Hepatocyte (in vitro differentiated cells): Measurements from ENCODE around the gene TXNRD2. TPM values are rescaled to one million over a fixed set of nuclear protein-coding genes. Genes with fewer than 3 reads are reported as not detected.

Source experiments
- DNase-seq: peaks from one replicate; pipeline ENCODE4 v3.0.0-alpha.2; 2016; ENCODE audit warnings: low spot score
- H2AFZ ChIP-seq: fragments of 200-600 bp; sonication (generic); 2 replicates; pipeline ENCODE4 v1.6.0; 2016; ENCODE audit warnings: antibody characterized with exemption, mild to moderate bottlenecking
- H3K27ac ChIP-seq: fragments of 200-600 bp; sonication (generic); 2 replicates; pipeline ENCODE4 v1.5.1; 2016; ENCODE audit warnings: mild to moderate bottlenecking
- H3K27me3 ChIP-seq: fragments of 200-600 bp; sonication (generic); 2 replicates; pipeline ENCODE4 v1.6.1; 2016
- H3K36me3 ChIP-seq: fragments of 200-600 bp; sonication (generic); replicated peaks from 2 replicates; pipeline ENCODE4 v1.5.1; 2016; ENCODE audit warnings: low read depth; ENCODE audit not compliant: insufficient read depth
- H3K4me1 ChIP-seq: fragments of 200-600 bp; sonication (generic); 2 replicates; pipeline ENCODE4 v1.5.1; 2016; ENCODE audit warnings: mild to moderate bottlenecking, moderate library complexity; ENCODE audit not compliant: insufficient read depth
- H3K4me2 ChIP-seq: fragments of 200-600 bp; sonication (generic); 2 replicates; pipeline ENCODE4 v1.6.0; 2016
- H3K4me3 ChIP-seq: fragments of 200-600 bp; sonication (generic); 2 replicates; pipeline ENCODE4 v1.5.1; 2016; ENCODE audit warnings: mild to moderate bottlenecking
- H3K79me2 ChIP-seq: fragments of 200-600 bp; sonication (generic); 2 replicates; pipeline ENCODE4 v1.6.0; 2017; ENCODE audit warnings: mild to moderate bottlenecking
- H3K9me2 ChIP-seq: fragments of 200-600 bp; sonication (generic); replicated peaks from 2 replicates; pipeline ENCODE4 v1.6.0; 2017; ENCODE audit warnings: mild to moderate bottlenecking; ENCODE audit not compliant: insufficient read depth
- H3K9me3 ChIP-seq: fragments of 200-600 bp; sonication (generic); 2 replicates; pipeline ENCODE4 v1.5.1; 2016; ENCODE audit warnings: low read depth, mild to moderate bottlenecking
- H4K20me1 ChIP-seq: fragments of 200-600 bp; sonication (generic); 2 replicates; pipeline ENCODE4 v1.6.0; 2016; ENCODE audit warnings: mild to moderate bottlenecking; ENCODE audit not compliant: insufficient read depth, poor library complexity, severe bottlenecking
- CTCF ChIP-seq: fragments of 200-600 bp; sonication (generic); IDR thresholded peaks from 2 replicates; pipeline ENCODE4 v1.5.1; 2016; ENCODE audit warnings: antibody characterized with exemption, mild to moderate bottlenecking; ENCODE audit not compliant: poor library complexity
- EZH2 ChIP-seq: fragments of 200-600 bp; sonication (generic); IDR thresholded peaks from 2 replicates; pipeline ENCODE4 v1.6.1; 2016; ENCODE audit warnings: antibody characterized with exemption, mild to moderate bottlenecking, borderline replicate concordance
- EZH2phosphoT487 ChIP-seq: fragments of 200-600 bp; sonication (generic); IDR thresholded peaks from one replicate; pipeline ENCODE4 v1.6.1; 2018; ENCODE audit warnings: antibody characterized with exemption, mild to moderate bottlenecking, low read depth, moderate library complexity; ENCODE audit not compliant: unreplicated experiment, severe bottlenecking
- WGBS: methylation state at CpG from one replicate; pipeline ENCODE4 v1.1.6; 2016; ENCODE audit warnings: low lambda C conversion rate; ENCODE audit errors: missing lambda C conversion rate; 5-methylcytosine and 5-hydroxymethylcytosine counted together
- polyA plus RNA-seq: library from polyadenylated mRNA; unstranded; fragments of >200 nt; fragmentation: Nextera tagmentation; extraction: Ambion mirVana; gene quantifications from 2 replicates; pipeline ENCODE4 v1.2.1, GENCODE V29; 2016
- total RNA-seq: library from RNA; depleted of rRNA; stranded (reverse); fragments of >200 nt; gene quantifications from 2 replicates; pipeline ENCODE4 v1.2.3, GENCODE V29; 2014

TXNRD2 gene
- total and polyA plus RNA-seq, 2 experiments from 2014 or later: 0.60 to 2.1 TPM

GRCh38 chr22:19865141-19865829 is 76.3 kb downstream of the TXNRD2 start:
- H3K4me2 ChIP-seq: no peak overlapping the region
- TF ChIP-seq EZH2 (no peak), EZH2phosphoT487 (no peak), CTCF (no peak)

GRCh38 chr22:19864538-19865106 is 77.0 kb downstream of the TXNRD2 start:
- Histone ChIP-seq H3K9me3 (no peaks in the 10 kb centered on the region), H3K36me3 (no peaks in the 10 kb centered on the region), H3K79me2 (no peaks in the 10 kb centered on the region), H2AFZ (no peak overlapping the region), H3K4me1 (no peaks in the 10 kb centered on the region), H3K27ac (no peak overlapping the region), H4K20me1 (no peaks in the 10 kb centered on the region), H3K9me2 (no peaks in the 10 kb centered on the region), H3K27me3 (no peaks in the 10 kb centered on the region), H3K4me2 (no peak overlapping the region), H3K4me3 (no peak overlapping the region)
- no peak for DNase-seq
- 80% methylated on average over 5 of the region's 5 CpGs for WGBS
- TF ChIP-seq EZH2 (no peak), EZH2phosphoT487 (no peak), CTCF (no peak)

More at GRCh38 chr22:19865141-19865829, 76.3 kb downstream of the TXNRD2 start:
- H3K9me3 ChIP-seq: no peaks in the 10 kb centered on the region
- no peaks in the 10 kb centered on the region for H4K20me1 ChIP-seq
- H3K36me3 ChIP-seq: no peaks in the 10 kb centered on the region
- H3K27me3 ChIP-seq: no peaks in the 10 kb centered on the region
- 86% methylated on average over 12 of the region's 12 CpGs for WGBS
- H3K4me3 ChIP-seq: no peak overlapping the region
- no peaks in the 10 kb centered on the region for H3K9me2 ChIP-seq
- DNase-seq: no peak
- no peak overlapping the region for H3K27ac ChIP-seq
- H2AFZ ChIP-seq: no peak overlapping the region
- H3K4me1 ChIP-seq: no peaks in the 10 kb centered on the region
- H3K79me2 ChIP-seq: no peaks in the 10 kb centered on the region

- Histone ChIP-seq H3K9me3 (no peaks in the 10 kb centered on the region), H3K4me2 (no peak overlapping the region), H3K79me2 (no peaks in the 10 kb centered on the region), H3K27me3 (no peaks in the 10 kb centered on the region), H3K36me3 (no peaks in the 10 kb centered on the region), H3K9me2 (no peaks in the 10 kb centered on the region), H2AFZ (no peak overlapping the region), H3K4me1 (no peaks in the 10 kb centered on the region), H3K4me3 (no peak overlapping the region), H3K27ac (no peak overlapping the region), H4K20me1 (no peaks in the 10 kb centered on the region)
- DNase-seq: no peak
- TF ChIP-seq EZH2 (no peak), CTCF (no peak), EZH2phosphoT487 (no peak)
- 81% methylated on average over 5 of the region's 5 CpGs for WGBS
Observed at GRCh38 chr22:19863571-19863970, 78.0 kb downstream of the TXNRD2 start.
